OCI-LY1 (cell line): Measurements from ENCODE around the gene TMEM151A.

ENCODE experiments used
- H2AFZ ChIP-seq: fragments of 200-600 bp; sonication (generic), shearing (Covaris generic); 2 replicates; pipeline ENCODE4 v1.6.0; 2014; ENCODE audit warnings: antibody characterized with exemption, mild to moderate bottlenecking, low read length
- H3F3A ChIP-seq: fragments of 200-600 bp; sonication (generic), shearing (Covaris generic); 2 replicates; pipeline ENCODE4 v1.6.0; 2014; ENCODE audit warnings: mild to moderate bottlenecking, antibody characterized with exemption, low read length, moderate library complexity; ENCODE audit not compliant: insufficient read depth
- H3K27ac ChIP-seq: fragments of 200-600 bp; sonication (generic); 2 replicates; pipeline ENCODE4 v1.5.1; 2014; ENCODE audit warnings: low read length, mixed run types, mild to moderate bottlenecking, low read depth; ENCODE audit not compliant: poor library complexity, severe bottlenecking
- H3K27me3 ChIP-seq: fragments of 200-600 bp; sonication (generic); 2 replicates; pipeline ENCODE4 v1.6.0; 2014; ENCODE audit warnings: antibody characterized with exemption, mild to moderate bottlenecking, low read length, moderate library complexity; ENCODE audit not compliant: insufficient read depth
- H3K36me3 ChIP-seq: fragments of 200-600 bp; sonication (generic); 2 replicates; pipeline ENCODE4 v1.6.1; 2014; ENCODE audit warnings: mild to moderate bottlenecking, antibody characterized with exemption, low read length, moderate library complexity, mixed read lengths; ENCODE audit not compliant: insufficient read depth
- H3K4me1 ChIP-seq: fragments of 200-600 bp; sonication (generic); 2 replicates; pipeline ENCODE4 v1.5.1; 2014; ENCODE audit warnings: mild to moderate bottlenecking, low read length, moderate library complexity; ENCODE audit not compliant: insufficient read depth, severe bottlenecking
- H3K4me2 ChIP-seq: fragments of 200-600 bp; sonication (generic), shearing (Covaris generic); 2 replicates; pipeline ENCODE4 v1.6.1; 2014; ENCODE audit warnings: low read length
- H3K4me3 ChIP-seq: fragments of 200-600 bp; sonication (generic); 2 replicates; pipeline ENCODE4 v1.5.1; 2014; ENCODE audit warnings: low read length, low read depth, mild to moderate bottlenecking, mixed read lengths; ENCODE audit not compliant: poor library complexity, severe bottlenecking
- H3K79me2 ChIP-seq: fragments of 200-600 bp; shearing (Covaris generic); 2 replicates; pipeline ENCODE4 v1.6.1; 2016; ENCODE audit warnings: mixed run types, low read length, mixed read lengths; ENCODE audit not compliant: insufficient read depth
- H3K9ac ChIP-seq: fragments of 200-600 bp; sonication (generic), shearing (Covaris generic); 2 replicates; pipeline ENCODE4 v1.6.1; 2014; ENCODE audit warnings: mild to moderate bottlenecking, low read length, mixed read lengths
- H3K9me2 ChIP-seq: fragments of 200-600 bp; sonication (generic), shearing (Covaris generic); 2 replicates; pipeline ENCODE4 v1.6.1; 2014; ENCODE audit warnings: low read depth, mild to moderate bottlenecking, low read length, mixed read lengths
- H3K9me3 ChIP-seq: fragments of 200-600 bp; shearing (Covaris generic); 2 replicates; pipeline ENCODE4 v1.6.1; 2014; ENCODE audit warnings: low read length, mixed read lengths
- H4K20me1 ChIP-seq: fragments of 200-600 bp; sonication (generic), shearing (Covaris generic); 2 replicates; pipeline ENCODE4 v1.6.0; 2016; ENCODE audit warnings: mild to moderate bottlenecking, low read length; ENCODE audit not compliant: insufficient read depth
- CTCF ChIP-seq: fragments of 200-600 bp; sonication (generic), shearing (Covaris generic); IDR thresholded peaks from 2 replicates; pipeline ENCODE4 v1.5.1; 2017; ENCODE audit warnings: mild to moderate bottlenecking, antibody characterized with exemption, low read length, moderate library complexity, mixed read lengths
- EZH2 ChIP-seq: fragments of 200-600 bp; sonication (generic), shearing (Covaris generic); IDR thresholded peaks from 2 replicates; pipeline ENCODE4 v1.8.0; 2017; ENCODE audit warnings: borderline replicate concordance, mixed run types, mild to moderate bottlenecking, antibody characterized with exemption, low read length, moderate library complexity, mixed read lengths

TMEM151A gene

GRCh38 chr11:66285250-66285947 lies 6.3 kb upstream of the TMEM151A start:
- no peak overlapping the region for H3K4me3 ChIP-seq
- no peak for TF ChIP-seq CTCF
- TF ChIP-seq EZH2 = no peak
- H3K27ac ChIP-seq = no peak overlapping the region

GRCh38 chr11:66286699-66287098 lies 5.0 kb upstream of the TMEM151A start:
- Histone ChIP-seq H3K4me2 (no peak overlapping the region), H3K9ac (no peak overlapping the region), H3K9me3 (no peaks in the 10 kb centered on the region), H3K27ac (no peak overlapping the region), H3K4me1 (peaks cover 34% of the 10 kb centered on the region), H3K9me2 (no peaks in the 10 kb centered on the region), H2AFZ (no peak overlapping the region), H3K36me3 (no peaks in the 10 kb centered on the region), H3K79me2 (no peaks in the 10 kb centered on the region), H3F3A (no peaks in the 10 kb centered on the region), H3K4me3 (no peak overlapping the region), H3K27me3 (no peaks in the 10 kb centered on the region), H4K20me1 (no peaks in the 10 kb centered on the region)
- TF ChIP-seq CTCF (no peak), EZH2 (no peak)

More at GRCh38 chr11:66285250-66285947, 6.3 kb upstream of the TMEM151A start:
- no peaks in the 10 kb centered on the region for H4K20me1 ChIP-seq
- no peaks in the 10 kb centered on the region for H3K79me2 ChIP-seq
- H3K27me3 ChIP-seq = no peaks in the 10 kb centered on the region
- no peaks in the 10 kb centered on the region for H3K9me2 ChIP-seq
- H3K9ac ChIP-seq = no peak overlapping the region
- H2AFZ ChIP-seq = no peak overlapping the region
- H3F3A ChIP-seq = 0 out of 2 replicates have a peak, but pooled peaks cover 5% of the 10 kb centered on the region
- H3K9me3 ChIP-seq = no peaks in the 10 kb centered on the region
- H3K4me2 ChIP-seq = no peak overlapping the region
- H3K4me1 ChIP-seq = peaks cover 34% of the 10 kb centered on the region
- H3K36me3 ChIP-seq = no peaks in the 10 kb centered on the region

GRCh38 chr11:66287211-66287888 lies 4.3 kb upstream of the TMEM151A start:
- H3K4me2 ChIP-seq = peak overlapping the region; percentile 92

More at GRCh38 chr11:66287211-66287888, 4.3 kb upstream of the TMEM151A start:
- Histone ChIP-seq H3K4me3 (peak overlapping the region; percentile 71), H3K27ac (no peak overlapping the region), H3K36me3 (no peaks in the 10 kb centered on the region), H3K79me2 (no peaks in the 10 kb centered on the region), H3K9me2 (no peaks in the 10 kb centered on the region), H3K9me3 (no peaks in the 10 kb centered on the region), H3K27me3 (no peaks in the 10 kb centered on the region), H4K20me1 (no peaks in the 10 kb centered on the region), H3F3A (no peaks in the 10 kb centered on the region), H3K4me1 (peaks cover 28% of the 10 kb centered on the region), H2AFZ (no peak overlapping the region), H3K9ac (no peak overlapping the region; the same call in 1 of the 2 replicates)
- no peak for TF ChIP-seq EZH2
- no peak for TF ChIP-seq CTCF
